ENCODE measurements around the gene ADI1.

The ADI1 gene, protein sequence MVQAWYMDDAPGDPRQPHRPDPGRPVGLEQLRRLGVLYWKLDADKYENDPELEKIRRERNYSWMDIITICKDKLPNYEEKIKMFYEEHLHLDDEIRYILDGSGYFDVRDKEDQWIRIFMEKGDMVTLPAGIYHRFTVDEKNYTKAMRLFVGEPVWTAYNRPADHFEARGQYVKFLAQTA

DNA sequence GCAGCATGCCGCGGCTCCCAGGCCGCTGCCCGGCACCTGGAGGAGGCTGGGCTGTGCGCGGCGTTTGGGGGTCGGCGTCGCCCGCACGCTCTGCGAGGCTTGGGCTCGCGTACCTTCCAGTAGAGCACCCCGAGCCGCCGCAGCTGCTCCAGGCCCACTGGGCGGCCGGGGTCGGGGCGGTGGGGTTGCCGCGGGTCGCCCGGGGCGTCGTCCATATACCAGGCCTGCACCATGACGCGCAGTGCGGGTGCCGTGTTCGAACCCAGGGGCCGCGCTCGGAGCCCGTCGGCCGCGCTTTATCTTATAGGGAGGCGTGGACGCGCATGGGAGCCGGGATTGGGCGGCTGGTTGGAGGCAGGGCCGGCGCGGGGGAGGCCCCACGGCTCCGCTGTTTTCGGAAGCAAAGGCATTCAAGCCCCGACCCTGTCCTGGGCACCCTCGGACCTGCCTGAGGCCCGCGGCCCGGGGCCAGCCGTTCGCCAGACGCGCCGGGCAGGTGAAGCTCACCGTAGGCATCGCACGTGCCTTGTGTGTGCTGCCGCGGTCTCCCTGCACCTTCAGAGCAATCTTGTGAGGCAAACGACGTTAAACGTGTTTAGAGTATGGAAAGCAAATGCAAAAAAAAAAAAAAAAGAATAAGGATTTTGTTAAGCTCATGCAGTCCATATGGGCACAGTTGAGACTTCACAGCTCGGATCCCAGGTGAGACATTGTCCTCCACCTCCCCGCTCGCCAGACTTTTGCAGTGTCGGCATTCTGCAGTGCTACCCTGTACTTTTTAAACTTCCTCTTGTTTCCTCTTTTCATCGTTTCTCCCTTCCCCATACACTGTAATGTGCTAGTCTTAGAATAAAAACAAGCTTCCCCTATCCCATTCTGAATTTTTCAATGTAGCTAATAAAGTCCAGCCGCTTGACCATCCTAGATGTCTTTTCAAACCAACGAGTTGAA lies at the start of gene ADI1:
Gene ADI1 (minus strand): TSS at position 277 of the 951 bp plus-strand sequence. CDS start 44 bp downstream, at position 233.
- H3K9me3 ChIP-seq (ENCODE audit: severe bottlenecking) = no peaks in the 10 kb centered on the region
- ATAC-seq (ENCODE audit: low read depth) (peak; percentile 75), DNase-seq (ENCODE audit: low spot score) (no peak)
- H3K27me3 ChIP-seq (ENCODE audit: insufficient read depth, poor library complexity, severe bottlenecking) = no peaks in the 10 kb centered on the region
- H3K4me3 ChIP-seq (ENCODE audit: severe bottlenecking) = peak within 1 kb of the TSS; percentile 73
- TF ChIP-seq CTCF (IDR thresholded peaks at IDR 0.05; ENCODE audit: poor library complexity, severe bottlenecking) = no peak
- H3K36me3 ChIP-seq (ENCODE audit: low read depth) = no peaks in the 10 kb centered on the region
- no peaks in the 10 kb centered on the region for H3K4me1 ChIP-seq (ENCODE audit: insufficient read depth, poor library complexity, severe bottlenecking)
- peak within 1 kb of the TSS; percentile 59 for H3K27ac ChIP-seq (ENCODE audit: poor library complexity, severe bottlenecking)

GRCh38 chr2:3566806-3567205 lies 47.5 kb upstream of the ADI1 start:
- Histone ChIP-seq H3K9me3 (ENCODE audit: severe bottlenecking) (no peaks in the 10 kb centered on the region), H3K27me3 (ENCODE audit: insufficient read depth, poor library complexity, severe bottlenecking) (no peaks in the 10 kb centered on the region), H3K4me3 (ENCODE audit: severe bottlenecking) (no peak overlapping the region), H3K36me3 (ENCODE audit: low read depth) (no peaks in the 10 kb centered on the region), H3K4me1 (ENCODE audit: insufficient read depth, poor library complexity, severe bottlenecking) (no peaks in the 10 kb centered on the region), H3K27ac (ENCODE audit: poor library complexity, severe bottlenecking) (no peak overlapping the region)
- no peak for TF ChIP-seq CTCF (IDR thresholded peaks at IDR 0.05; ENCODE audit: poor library complexity, severe bottlenecking)
- no peak for ATAC-seq (ENCODE audit: low read depth)
- no peak for DNase-seq (ENCODE audit: low spot score)

DNA sequence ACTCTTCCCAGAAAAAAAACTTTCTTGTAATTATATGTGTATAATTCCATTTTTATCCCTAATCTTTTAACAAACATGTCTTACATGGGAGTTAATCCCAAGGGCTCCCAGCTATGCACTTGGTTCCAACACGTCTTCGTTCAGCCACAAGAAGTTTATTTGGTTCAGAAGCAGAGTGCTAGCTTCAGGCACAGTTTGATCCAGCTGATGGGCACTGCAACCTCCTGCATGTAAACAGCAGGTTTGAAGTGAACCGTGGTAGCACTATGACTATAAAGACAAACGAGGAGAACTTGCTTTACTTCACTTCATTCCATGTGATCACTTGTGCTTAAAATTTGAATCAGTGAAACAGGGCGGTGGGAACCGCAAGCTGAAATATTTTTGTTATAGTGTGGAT lies 45.8 kb upstream of the ADI1 start:
- Histone ChIP-seq H3K27ac (ENCODE audit: poor library complexity, severe bottlenecking) (no peak overlapping the region), H3K4me1 (ENCODE audit: insufficient read depth, poor library complexity, severe bottlenecking) (no peaks in the 10 kb centered on the region), H3K36me3 (ENCODE audit: low read depth) (peaks cover under 1% of the 10 kb centered on the region), H3K27me3 (ENCODE audit: insufficient read depth, poor library complexity, severe bottlenecking) (no peaks in the 10 kb centered on the region), H3K4me3 (ENCODE audit: severe bottlenecking) (no peak overlapping the region), H3K9me3 (ENCODE audit: severe bottlenecking) (no peaks in the 10 kb centered on the region)
- DNase-seq (ENCODE audit: low spot score) = no peak
- no peak for TF ChIP-seq CTCF (IDR thresholded peaks at IDR 0.05; ENCODE audit: poor library complexity, severe bottlenecking)
- no peak for ATAC-seq (ENCODE audit: low read depth)

DNA sequence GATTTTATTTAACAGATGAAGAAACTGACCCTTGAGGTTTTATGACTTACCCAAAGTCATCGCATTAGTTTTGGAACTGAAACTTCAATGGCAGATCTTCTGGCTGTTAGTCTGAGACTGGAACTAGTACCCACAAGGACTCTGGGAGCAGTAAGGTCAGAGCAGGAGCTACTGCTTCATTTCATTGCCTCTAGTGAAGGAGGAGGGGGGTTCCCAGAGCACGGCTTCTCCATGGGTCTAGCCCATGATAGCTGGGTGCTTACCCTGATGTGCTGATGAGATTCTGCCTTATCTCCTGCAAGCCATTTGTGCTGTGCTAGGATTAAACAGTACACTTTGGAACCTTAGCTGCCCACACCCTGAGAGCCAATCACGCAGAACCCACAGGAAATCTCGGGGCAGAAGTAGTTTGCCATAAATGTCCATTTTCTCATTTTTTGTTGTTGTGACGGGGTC lies 44.2 kb upstream of the ADI1 start:
- H3K27ac ChIP-seq (ENCODE audit: poor library complexity, severe bottlenecking) = no peak overlapping the region
- no peaks in the 10 kb centered on the region for H3K4me1 ChIP-seq (ENCODE audit: insufficient read depth, poor library complexity, severe bottlenecking)
- no peaks in the 10 kb centered on the region for H3K27me3 ChIP-seq (ENCODE audit: insufficient read depth, poor library complexity, severe bottlenecking)
- DNase-seq (ENCODE audit: low spot score) (no peak), ATAC-seq (ENCODE audit: low read depth) (no peak)
- no peak for TF ChIP-seq CTCF (IDR thresholded peaks at IDR 0.05; ENCODE audit: poor library complexity, severe bottlenecking)
- H3K4me3 ChIP-seq (ENCODE audit: severe bottlenecking) = no peak overlapping the region
- no peaks in the 10 kb centered on the region for H3K9me3 ChIP-seq (ENCODE audit: severe bottlenecking)
- H3K36me3 ChIP-seq (ENCODE audit: low read depth) = peaks cover 9% of the 10 kb centered on the region

Measured in RWPE2 (cell line).